Liver (tissue), 9 donors: ENCODE results near the gene EDIL3. TPM values are rescaled to one million over a fixed set of nuclear protein-coding genes. Genes with fewer than 3 reads are reported as not detected.

Experiments used
- DNase-seq: peaks from one replicate; pipeline ENCODE4 v3.0.0-alpha.2; 2017; ENCODE audit warnings: low spot score
- H3K27ac ChIP-seq, 2 donors: one replicate each; pipeline ENCODE4 v1.7.0; 2013; ENCODE audit warnings: inconsistent platforms in 2 of 2, low read length in 2 of 2, control low read depth in 1 of 2, low read depth in 1 of 2, mild to moderate bottlenecking in 1 of 2
- H3K27me3 ChIP-seq, 4 donors: one replicate each; pipeline versions ENCODE4 v1.6.1 to v1.7.0; 2013; ENCODE audit warnings: low read length in 3 of 4, inconsistent platforms in 1 of 4, mild to moderate bottlenecking in 1 of 4, moderate library complexity in 1 of 4; ENCODE audit not compliant: control insufficient read depth in 4 of 4, insufficient read depth in 4 of 4
- H3K36me3 ChIP-seq, 4 donors: one replicate each; pipeline versions ENCODE4 v1.6.1 to v1.7.0; 2013; ENCODE audit warnings: low read length in 3 of 4, mild to moderate bottlenecking in 3 of 4, low read depth in 1 of 4, moderate library complexity in 1 of 4; ENCODE audit not compliant: control insufficient read depth in 4 of 4, insufficient read depth in 3 of 4
- H3K4me1 ChIP-seq, 4 donors: one replicate each; pipeline versions ENCODE4 v1.6.1 to v1.7.0; 2013; ENCODE audit warnings: low read length in 3 of 4, mild to moderate bottlenecking in 3 of 4, moderate library complexity in 1 of 4; ENCODE audit not compliant: control insufficient read depth in 4 of 4, insufficient read depth in 4 of 4
- H3K4me3 ChIP-seq, 3 donors: one replicate each; pipeline versions ENCODE4 v1.6.1 to v1.7.0; 2013; ENCODE audit warnings: low read length in 3 of 3, control low read depth in 1 of 3, low read depth in 1 of 3, mild to moderate bottlenecking in 1 of 3
- H3K9ac ChIP-seq, 2 donors: one replicate each; pipeline ENCODE4 v1.7.0; 2013; ENCODE audit warnings: low read length in 2 of 2, mild to moderate bottlenecking in 2 of 2, moderate library complexity in 2 of 2, control low read depth in 1 of 2, low read depth in 1 of 2
- H3K9me3 ChIP-seq, 4 donors: one replicate each; pipeline versions ENCODE4 v1.6.1 to v1.7.0; 2013; ENCODE audit warnings: low read length in 3 of 4; ENCODE audit not compliant: control insufficient read depth in 4 of 4
- CTCF ChIP-seq: fragments of 150-350 bp; IDR thresholded peaks from 2 replicates; pipeline ENCODE4 v1.5.1; 2017; ENCODE audit warnings: improper control_type of control experiment, low read depth, low read length; ENCODE audit not compliant: missing input control
- EGR1 ChIP-seq, 2 donors: IDR thresholded peaks; 2 replicates each; pipeline ENCODE4 v1.6.1; 2016 to 2018; ENCODE audit warnings: antibody characterized with exemption in 2 of 2, low read depth in 2 of 2
- FOXA1 ChIP-seq: IDR thresholded peaks from 2 replicates; pipeline ENCODE4 v1.6.1; 2016; ENCODE audit warnings: antibody characterized with exemption
- FOXA2 ChIP-seq: IDR thresholded peaks from 2 replicates; pipeline ENCODE4 v1.6.1; 2016; ENCODE audit warnings: antibody characterized with exemption
- GABPA ChIP-seq, 2 donors: IDR thresholded peaks in 1 of 2; conservative IDR thresholded peaks in 1 of 2; 2 replicates each; pipeline ENCODE4 v1.6.1; 2016; ENCODE audit warnings: antibody characterized with exemption in 2 of 2, mild to moderate bottlenecking in 1 of 2, moderate library complexity in 1 of 2
- HNF4A ChIP-seq, 2 donors: conservative IDR thresholded peaks; 2 replicates each; pipeline ENCODE4 v1.6.1; 2016; ENCODE audit warnings: antibody characterized with exemption in 2 of 2, mild to moderate bottlenecking in 2 of 2
- HNF4G ChIP-seq: IDR thresholded peaks from 2 replicates; pipeline ENCODE4 v1.6.1; 2016; ENCODE audit warnings: antibody characterized with exemption
- JUND ChIP-seq, 2 donors: IDR thresholded peaks; 2 replicates each; pipeline ENCODE4 v1.6.1; 2016; ENCODE audit warnings: antibody characterized with exemption in 2 of 2
- NR2F2 ChIP-seq: IDR thresholded peaks from 2 replicates; pipeline ENCODE4 v1.6.1; 2016; ENCODE audit warnings: antibody characterized with exemption
- RAD21 ChIP-seq, 2 donors: IDR thresholded peaks; 2 replicates each; pipeline ENCODE4 v1.6.1; 2016; ENCODE audit warnings: antibody characterized with exemption in 2 of 2, mild to moderate bottlenecking in 2 of 2
- RXRA ChIP-seq, 2 donors: IDR thresholded peaks; 2 replicates each; pipeline ENCODE4 v1.6.1; 2017 to 2018; ENCODE audit warnings: antibody characterized with exemption in 2 of 2, mild to moderate bottlenecking in 1 of 2
- SP1 ChIP-seq: IDR thresholded peaks from 2 replicates; pipeline ENCODE4 v1.6.1; 2018; ENCODE audit warnings: antibody characterized with exemption, mild to moderate bottlenecking
- YY1 ChIP-seq: IDR thresholded peaks from 2 replicates; pipeline ENCODE4 v1.6.1; 2016; ENCODE audit warnings: antibody characterized with exemption, mild to moderate bottlenecking
- WGBS: extraction: QIAGEN DNeasy Blood & Tissue Kit; methylation state at CpG from one replicate; pipeline ENCODE4 v1.1.7; 2013; 5-methylcytosine and 5-hydroxymethylcytosine counted together
- polyA plus RNA-seq, 2 donors: library from polyadenylated mRNA; stranded (reverse) in 1 of 2; unstranded in 1 of 2; fragments of 200-250 nt in 1 of 2; fragments of >200 nt in 1 of 2; fragmentation: Nextera tagmentation in 1 of 2; extraction: Ambion mirVana in 1 of 2; gene quantifications; one replicate each; pipeline versions ENCODE4 v1.2.1 to v1.2.3, GENCODE V29; 2013 to 2015
- total RNA-seq, 2 donors: library from RNA; depleted of rRNA; stranded (reverse); fragments of >200 nt; gene quantifications; one replicate each; pipeline ENCODE4 v1.2.3, GENCODE V29; 2014
- TF ChIP-seq, protein P1 (sequence below): IDR thresholded peaks from 2 replicates; pipeline ENCODE4 v1.6.1; 2016; ENCODE audit warnings: antibody characterized with exemption
- TF ChIP-seq, protein P2 (sequence below): IDR thresholded peaks from 2 replicates; pipeline ENCODE4 v1.6.1; 2016; ENCODE audit warnings: antibody characterized with exemption
- TF ChIP-seq, protein P3 (sequence below): IDR thresholded peaks from 2 replicates; pipeline ENCODE4 v1.6.1; 2016; ENCODE audit warnings: antibody characterized with exemption
- donor health status: healthy.
- donor health status: healthy.
- donor health status: healthy.
- donor health status: healthy.
- donor health status: healthy.

EDIL3 gene
- total and polyA plus RNA-seq, 4 donors, result 0.33 to 12.0 (median 0.76) TPM

DNA sequence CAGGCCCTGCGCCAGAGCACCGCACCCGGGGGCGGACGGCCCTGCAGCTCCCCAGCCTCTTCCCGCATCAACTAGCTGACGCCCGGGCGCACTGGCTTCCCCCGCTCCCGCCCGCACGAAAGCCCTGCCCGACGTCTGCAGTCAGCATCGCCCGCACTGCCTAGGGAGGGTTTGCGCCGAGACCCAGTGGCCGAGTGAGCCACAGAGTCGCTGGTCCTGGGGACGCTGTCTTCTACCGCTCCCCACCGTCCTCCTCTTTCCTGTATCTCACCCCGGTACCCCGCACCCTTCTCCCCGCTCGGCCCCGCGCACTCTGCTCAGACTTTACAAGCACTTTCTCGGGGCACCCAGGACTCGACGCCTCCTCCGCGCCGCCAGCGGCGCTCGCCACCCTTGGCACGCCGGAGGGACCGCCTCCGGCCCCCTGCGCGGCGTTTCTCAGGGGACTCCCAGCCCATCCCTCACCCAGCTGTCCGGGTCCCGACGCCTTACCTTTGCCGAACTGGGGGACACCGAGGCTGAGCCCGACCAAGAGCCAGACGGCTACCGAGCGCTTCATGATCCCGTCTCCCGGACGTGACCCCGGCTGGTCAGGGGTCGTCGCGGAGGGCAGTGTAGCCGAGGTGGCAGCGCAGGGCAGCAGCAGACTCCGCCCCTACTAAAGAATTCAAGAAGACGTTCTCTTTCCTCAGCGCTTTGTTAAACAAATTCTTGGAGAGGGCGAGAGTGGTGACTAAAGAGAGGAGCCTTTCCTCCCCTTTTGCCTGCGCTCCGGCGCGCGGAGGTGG, 670 bp downstream of the EDIL3 start:
- Histone ChIP-seq H3K9ac (no peak overlapping the region), H3K27ac (no peak overlapping the region)
- peak; percentile 33 for DNase-seq

GRCh38 chr5:84383296-84383815, 1.3 kb downstream of the EDIL3 start:
- peaks cover 2 to 11% (median 3%) of the 10 kb centered on the region in 4 donors for H3K27me3 ChIP-seq
- WGBS, result 4% methylated on average over 26 of the region's 26 CpGs
- peak; percentile 33 for DNase-seq

More for the DNA sequence above, 670 bp downstream of the EDIL3 start:
- TF ChIP-seq EGR1 (IDR thresholded peaks at IDR 0.05; ENCODE audit: low read depth in 2 of 2), result no peak
- TF ChIP-seq, protein P1, sequence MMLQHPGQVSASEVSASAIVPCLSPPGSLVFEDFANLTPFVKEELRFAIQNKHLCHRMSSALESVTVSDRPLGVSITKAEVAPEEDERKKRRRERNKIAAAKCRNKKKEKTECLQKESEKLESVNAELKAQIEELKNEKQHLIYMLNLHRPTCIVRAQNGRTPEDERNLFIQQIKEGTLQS, result no peak
- no peak for TF ChIP-seq GABPA (IDR thresholded peaks at IDR 0.05 in 1 of 2, conservative IDR thresholded peaks at IDR 0.05 in 1 of 2)
- no peak for TF ChIP-seq HNF4A (conservative IDR thresholded peaks at IDR 0.05)
- no peak for TF ChIP-seq JUND (IDR thresholded peaks at IDR 0.05)
- no peak for TF ChIP-seq RXRA (IDR thresholded peaks at IDR 0.05)
- no peak for TF ChIP-seq HNF4G
- TF ChIP-seq CTCF, result no peak
- no peak for TF ChIP-seq RAD21 (IDR thresholded peaks at IDR 0.05)
- no peak for TF ChIP-seq FOXA2
- TF ChIP-seq NR2F2, result no peak
- TF ChIP-seq FOXA1, result no peak
- no peak for TF ChIP-seq YY1
- TF ChIP-seq, protein P2, sequence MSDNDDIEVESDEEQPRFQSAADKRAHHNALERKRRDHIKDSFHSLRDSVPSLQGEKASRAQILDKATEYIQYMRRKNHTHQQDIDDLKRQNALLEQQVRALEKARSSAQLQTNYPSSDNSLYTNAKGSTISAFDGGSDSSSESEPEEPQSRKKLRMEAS, result no peak
- no peak for TF ChIP-seq SP1
- TF ChIP-seq, protein P3, sequence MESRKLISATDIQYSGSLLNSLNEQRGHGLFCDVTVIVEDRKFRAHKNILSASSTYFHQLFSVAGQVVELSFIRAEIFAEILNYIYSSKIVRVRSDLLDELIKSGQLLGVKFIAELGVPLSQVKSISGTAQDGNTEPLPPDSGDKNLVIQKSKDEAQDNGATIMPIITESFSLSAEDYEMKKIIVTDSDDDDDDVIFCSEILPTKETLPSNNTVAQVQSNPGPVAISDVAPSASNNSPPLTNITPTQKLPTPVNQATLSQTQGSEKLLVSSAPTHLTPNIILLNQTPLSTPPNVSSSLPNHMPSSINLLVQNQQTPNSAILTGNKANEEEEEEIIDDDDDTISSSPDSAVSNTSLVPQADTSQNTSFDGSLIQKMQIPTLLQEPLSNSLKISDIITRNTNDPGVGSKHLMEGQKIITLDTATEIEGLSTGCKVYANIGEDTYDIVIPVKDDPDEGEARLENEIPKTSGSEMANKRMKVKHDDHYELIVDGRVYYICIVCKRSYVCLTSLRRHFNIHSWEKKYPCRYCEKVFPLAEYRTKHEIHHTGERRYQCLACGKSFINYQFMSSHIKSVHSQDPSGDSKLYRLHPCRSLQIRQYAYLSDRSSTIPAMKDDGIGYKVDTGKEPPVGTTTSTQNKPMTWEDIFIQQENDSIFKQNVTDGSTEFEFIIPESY, result no peak
- no peaks in the 10 kb centered on the region for H3K9me3 ChIP-seq
- WGBS, result 2% methylated on average over 73 of the region's 73 CpGs
- H3K4me1 ChIP-seq, result peaks cover 4 to 32% (median 17%) of the 10 kb centered on the region in 4 donors
- H3K36me3 ChIP-seq, result no peaks in the 10 kb centered on the region
- peaks cover 2 to 11% (median 3%) of the 10 kb centered on the region in 4 donors for H3K27me3 ChIP-seq
- peak overlapping the region in 2 of 3 donors; percentile 14 to 51 for H3K4me3 ChIP-seq

More at GRCh38 chr5:84383296-84383815, 1.3 kb downstream of the EDIL3 start:
- no peak overlapping the region for H3K9ac ChIP-seq
- H3K36me3 ChIP-seq, result no peaks in the 10 kb centered on the region
- H3K27ac ChIP-seq, result no peak overlapping the region
- H3K9me3 ChIP-seq, result no peaks in the 10 kb centered on the region
- H3K4me1 ChIP-seq, result peaks cover 4 to 32% (median 17%) of the 10 kb centered on the region in 4 donors
- H3K4me3 ChIP-seq, result no peak overlapping the region
- no peak for TF ChIP-seq HNF4A (conservative IDR thresholded peaks at IDR 0.05)
- no peak for TF ChIP-seq SP1
